GM18951 (cell line): ENCODE results near the gene ZC2HC1C.

Experiments
- POLR2A ChIP-seq: IDR thresholded peaks from 4 replicates; pipeline ENCODE4 v1.6.1; 2011; ENCODE audit warnings: mild to moderate bottlenecking; ENCODE audit not compliant: insufficient read length, insufficient read depth; ENCODE audit errors: extremely low read depth
- in situ Hi-C: fragments of 300-500 bp; cut with MboI; formaldehyde crosslinking; loops from one replicate; pipeline ENCODE4 v1.12.0; 2022; ENCODE audit warnings: low sequenced_read_pairs, mixed read lengths, inconsistent platforms; ENCODE audit not compliant: unreplicated experiment

Gene ZC2HC1C

GRCh38 chr14:75088566-75089373, 19.3 kb downstream of the ZC2HC1C start:
- no peak for TF ChIP-seq POLR2A
- in situ Hi-C loops: loop anchor here (10.0 kb wide), 1 partner anchor 154 kb away; no protein-coding TSS in a partner anchor

GRCh38 chr14:75090353-75090752, 20.9 kb downstream of the ZC2HC1C start:
- no peak for TF ChIP-seq POLR2A
- in situ Hi-C loops: no loop called here

- in situ Hi-C loops: no loop called here
- no peak for TF ChIP-seq POLR2A
Measured at GRCh38 chr14:75091251-75091650, 21.8 kb downstream of the ZC2HC1C start.

GRCh38 chr14:75092698-75093097, 23.3 kb downstream of the ZC2HC1C start:
- TF ChIP-seq POLR2A: no peak

GRCh38 chr14:75094896-75095295, 25.5 kb downstream of the ZC2HC1C start:
- TF ChIP-seq POLR2A: no peak
- in situ Hi-C loops: no loop called here

More at GRCh38 chr14:75092698-75093097, 23.3 kb downstream of the ZC2HC1C start:
- in situ Hi-C loops: no loop called here

- no peak for TF ChIP-seq POLR2A
- in situ Hi-C loops: no loop called here
Measured at GRCh38 chr14:75095690-75096089, 26.2 kb downstream of the ZC2HC1C start.

GRCh38 chr14:75096959-75097358, 27.5 kb downstream of the ZC2HC1C start:
- in situ Hi-C loops: no loop called here
- TF ChIP-seq POLR2A: no peak

- TF ChIP-seq POLR2A: no peak
- in situ Hi-C loops: no loop called here
Measured at GRCh38 chr14:75098212-75098611, 28.8 kb downstream of the ZC2HC1C start.

- no peak for TF ChIP-seq POLR2A
- in situ Hi-C loops: no loop called here
Measured at GRCh38 chr14:75098682-75099081, 29.2 kb downstream of the ZC2HC1C start.

- in situ Hi-C loops: no loop called here
- no peak for TF ChIP-seq POLR2A
Measured at GRCh38 chr14:75101491-75101890, 32.0 kb downstream of the ZC2HC1C start.

- in situ Hi-C loops: no loop called here
- TF ChIP-seq POLR2A: no peak
Measured at GRCh38 chr14:75107186-75107585, 37.7 kb downstream of the ZC2HC1C start.

GRCh38 chr14:75109877-75110276, 40.4 kb downstream of the ZC2HC1C start:
- TF ChIP-seq POLR2A: no peak
- in situ Hi-C loops: no loop called here

- in situ Hi-C loops: no loop called here
- no peak for TF ChIP-seq POLR2A
Measured at GRCh38 chr14:75113932-75114539, 44.6 kb downstream of the ZC2HC1C start.

GRCh38 chr14:75119056-75119455, 49.6 kb downstream of the ZC2HC1C start:
- in situ Hi-C loops: no loop called here
- TF ChIP-seq POLR2A: no peak
